ENCODE results near the gene CACNA1F. TPM values are rescaled to one million over a fixed set of nuclear protein-coding genes. Genes with fewer than 3 reads are reported as not detected.

The CACNA1F gene
- total RNA-seq, 2 donors from 2014 or later: 0.70 to 2.0 TPM

DNA sequence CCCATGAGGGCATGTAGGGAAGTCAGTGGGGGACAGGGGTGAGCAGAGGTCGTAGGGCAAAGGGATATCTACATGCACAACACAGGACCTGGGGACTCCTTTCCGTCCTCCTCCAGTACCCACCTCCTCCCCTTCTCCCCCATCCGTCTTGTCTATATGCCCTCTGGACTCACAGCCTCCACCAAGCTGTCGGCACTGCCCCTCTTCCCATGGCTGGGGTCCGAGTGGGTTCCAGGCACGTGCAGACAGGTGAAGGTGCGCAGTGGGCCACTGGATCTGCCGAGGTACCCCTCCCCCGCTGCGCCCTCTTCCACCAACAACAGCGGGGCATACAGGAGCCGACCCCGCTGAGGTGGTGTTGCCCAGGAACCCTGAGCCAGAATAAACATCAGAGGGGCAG lies 27.7 kb downstream of the CACNA1F start:
- no peak for ATAC-seq
- DNase-seq: no peak
- intact Hi-C loops (cut with DNase I, micrococcal nuclease): no loop called here

DNA sequence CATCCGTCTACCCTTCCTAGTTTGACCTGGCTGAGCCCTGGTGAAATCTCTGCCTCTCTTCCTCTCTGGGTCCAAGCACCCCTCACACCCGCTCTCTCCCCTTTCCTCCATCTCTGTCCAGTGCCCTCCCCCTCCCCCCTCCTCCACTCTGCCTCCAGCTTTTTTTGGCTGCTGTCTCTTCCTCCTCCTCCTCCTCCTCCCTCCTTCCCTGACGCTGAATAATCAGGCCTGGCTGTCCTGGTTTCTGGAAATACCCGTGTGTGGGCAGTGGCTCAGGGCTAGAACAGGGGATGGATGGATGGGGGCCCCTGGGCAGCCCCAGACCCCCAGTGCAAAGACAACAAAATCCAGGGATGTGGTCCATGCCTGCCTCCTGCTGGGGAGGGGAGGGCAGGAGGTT lies 28.4 kb downstream of the CACNA1F start:
- ATAC-seq (no peak), DNase-seq (no peak)
- intact Hi-C loops (cut with DNase I, micrococcal nuclease): no loop called here

DNA sequence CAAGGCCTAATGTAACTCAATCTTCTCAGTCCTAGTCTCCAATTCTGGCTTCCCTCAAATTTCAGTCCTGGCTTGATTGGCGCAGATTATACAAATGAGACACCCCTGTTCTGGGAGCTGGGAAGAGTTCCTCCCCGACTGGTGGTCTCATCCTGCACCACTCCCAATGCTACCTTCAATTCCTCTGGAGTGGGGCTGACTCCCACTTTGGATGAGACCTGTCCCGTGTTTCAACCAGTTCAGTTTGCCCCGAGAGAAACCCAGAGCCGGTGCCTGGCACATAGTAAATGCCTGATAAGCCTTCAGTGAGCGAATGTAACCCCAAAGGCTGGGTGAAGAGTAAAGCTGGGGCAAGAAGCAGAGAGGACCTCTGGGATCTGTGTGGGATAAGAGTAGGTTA lies 29.1 kb downstream of the CACNA1F start:
- no peak for DNase-seq
- no peak for ATAC-seq
- intact Hi-C loops (cut with DNase I, micrococcal nuclease): no loop called here

DNA sequence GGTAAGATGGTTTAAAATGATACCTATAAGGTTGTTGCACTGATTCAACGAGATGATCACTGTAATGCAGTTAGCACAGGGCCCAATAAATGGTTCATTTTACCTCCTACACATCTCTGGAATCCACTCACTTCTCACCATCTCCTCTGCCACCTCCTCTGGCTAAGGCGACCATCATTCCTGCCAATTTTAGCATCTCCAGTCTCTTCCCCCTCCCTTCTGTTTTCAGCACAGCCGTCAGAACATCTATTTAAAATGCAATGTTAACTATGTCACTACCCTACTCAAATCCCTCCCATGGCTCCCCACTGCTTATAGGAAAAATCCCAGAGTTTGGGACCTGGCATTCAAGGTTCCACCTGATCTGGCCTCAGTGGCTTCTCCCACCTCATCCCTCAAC lies 29.6 kb downstream of the CACNA1F start:
- no peak for ATAC-seq
- intact Hi-C loops (cut with DNase I, micrococcal nuclease): no loop called here
- DNase-seq: no peak

DNA sequence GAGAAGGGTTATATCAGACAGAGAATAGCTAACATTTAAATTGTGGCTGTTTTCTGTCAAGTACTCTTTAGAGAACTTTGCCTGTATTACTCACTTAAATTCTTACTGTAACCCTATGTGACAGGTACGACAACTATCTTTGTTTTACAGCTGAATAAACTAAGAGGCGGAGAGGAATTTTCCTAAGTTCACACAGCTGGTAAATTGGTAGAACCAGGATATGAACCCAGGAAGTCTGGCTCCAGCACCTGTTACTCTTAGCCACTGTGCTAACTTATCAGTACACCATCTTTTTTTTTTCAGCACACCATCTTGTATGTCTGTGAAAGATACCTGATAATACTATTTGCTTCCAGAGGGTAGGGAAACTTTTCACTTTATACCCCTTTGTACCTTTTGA lies 31.1 kb downstream of the CACNA1F start:
- intact Hi-C loops (cut with DNase I, micrococcal nuclease): no loop called here
- no peak for DNase-seq
- peak; percentile 39 for ATAC-seq

DNA sequence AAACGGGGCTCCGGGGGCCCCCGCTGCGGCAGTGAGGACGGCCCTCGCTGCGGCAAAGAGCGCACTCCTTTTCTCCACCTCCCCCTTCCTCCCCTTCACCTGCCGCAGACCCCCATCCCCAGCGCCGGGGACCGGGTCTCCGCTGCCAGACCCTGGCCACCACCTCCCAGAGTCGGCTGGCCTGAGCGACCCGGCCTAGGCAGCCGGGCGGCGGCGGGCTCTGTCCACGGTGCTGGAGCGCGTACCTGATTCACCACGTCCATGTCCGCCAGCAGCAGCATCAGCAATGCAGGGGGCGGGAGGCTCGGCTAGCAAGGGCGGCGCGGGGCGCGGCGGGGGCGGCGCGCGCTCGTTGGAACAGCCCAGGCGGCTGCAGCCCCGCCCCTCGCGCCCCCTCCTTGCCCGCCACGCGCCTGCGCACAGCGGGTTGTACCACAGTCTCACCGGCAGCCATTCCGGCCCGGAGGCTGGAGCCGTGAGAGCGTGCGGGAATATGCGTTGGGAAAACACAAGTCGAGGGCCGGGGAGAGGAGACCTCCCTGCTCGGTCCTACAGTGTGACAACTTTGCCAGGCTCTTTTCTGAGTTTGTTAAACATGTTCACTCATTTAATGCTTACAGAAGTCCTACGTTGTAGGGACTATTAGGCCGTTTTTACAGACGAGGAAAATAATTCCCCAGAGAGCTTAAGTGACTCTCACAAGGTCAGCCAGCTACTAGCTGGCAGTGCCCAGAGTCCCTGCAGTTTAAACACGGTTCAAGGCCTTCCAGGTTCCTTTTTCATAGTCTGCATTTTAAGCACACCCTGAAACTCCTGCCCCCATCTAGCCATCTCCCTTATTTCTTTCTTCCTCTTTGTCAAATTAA lies 33.0 kb downstream of the CACNA1F start, which contains the start of gene SYP:
SYP (minus strand) TSS at position 288 of the 866 bp plus-strand sequence; CDS start at position 281, 7 bp downstream.
- DNase-seq: peak; percentile 87 to 89
- intact Hi-C loops (cut with DNase I, micrococcal nuclease): no loop called here
- ATAC-seq: peak; percentile 93

DNA sequence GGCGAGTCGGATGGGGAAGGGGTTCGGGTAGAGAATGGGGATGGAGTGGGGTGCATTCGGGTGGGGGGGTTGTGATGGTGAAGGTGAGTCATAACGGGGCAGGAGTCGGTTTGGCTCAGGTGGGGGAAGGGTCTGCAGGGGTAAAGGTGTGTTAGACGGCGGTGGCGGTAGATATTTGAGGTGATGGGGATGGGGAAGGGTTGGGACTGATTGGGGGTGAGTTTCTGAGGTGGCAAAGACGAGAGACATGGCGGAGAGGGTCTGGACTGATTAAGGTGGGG lies 33.9 kb downstream of the CACNA1F start:
- intact Hi-C loops (cut with DNase I, micrococcal nuclease): no loop called here
- ATAC-seq: no peak

DNA sequence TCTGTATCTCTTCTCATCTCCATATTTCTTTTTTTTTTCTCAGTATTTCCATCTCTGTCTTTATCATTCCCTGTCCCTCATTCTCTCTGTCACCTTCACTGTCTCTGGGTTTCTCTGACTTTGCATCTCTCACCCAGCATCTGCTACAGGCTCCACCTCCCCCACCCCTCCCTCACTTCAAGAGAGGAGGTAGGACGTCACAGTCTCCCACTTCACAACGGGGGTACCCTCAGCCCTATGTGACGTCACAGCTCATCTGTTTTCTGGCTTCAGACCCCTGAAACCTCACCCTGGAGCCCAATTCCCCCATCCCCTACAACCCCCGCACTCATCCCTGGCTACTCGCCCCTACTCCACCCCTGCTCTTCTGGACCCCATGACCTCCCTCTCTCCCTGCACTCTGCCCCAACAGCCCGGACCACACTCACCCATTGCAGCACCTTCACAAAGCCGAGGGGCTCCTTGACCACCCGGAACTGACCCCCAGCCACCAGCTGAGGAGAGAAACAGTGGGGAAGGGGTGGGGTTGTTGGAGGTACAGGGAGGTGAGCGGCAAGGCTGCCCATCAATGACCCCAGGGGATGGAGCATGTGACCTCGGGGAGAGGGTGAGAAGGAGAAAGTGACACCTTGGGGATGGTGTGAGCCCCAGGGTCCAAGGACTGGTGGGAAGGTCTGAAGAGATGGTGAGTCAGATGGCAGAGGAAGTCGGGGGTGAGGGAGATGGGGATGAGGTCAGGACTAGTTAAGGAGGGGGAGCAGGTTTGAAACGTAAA lies 34.4 kb downstream of the CACNA1F start:
- intact Hi-C loops (cut with DNase I, micrococcal nuclease): no loop called here
- ATAC-seq (no peak), DNase-seq (no peak)

More for the DNA sequence above, 33.9 kb downstream of the CACNA1F start:
- DNase-seq: no peak

DNA sequence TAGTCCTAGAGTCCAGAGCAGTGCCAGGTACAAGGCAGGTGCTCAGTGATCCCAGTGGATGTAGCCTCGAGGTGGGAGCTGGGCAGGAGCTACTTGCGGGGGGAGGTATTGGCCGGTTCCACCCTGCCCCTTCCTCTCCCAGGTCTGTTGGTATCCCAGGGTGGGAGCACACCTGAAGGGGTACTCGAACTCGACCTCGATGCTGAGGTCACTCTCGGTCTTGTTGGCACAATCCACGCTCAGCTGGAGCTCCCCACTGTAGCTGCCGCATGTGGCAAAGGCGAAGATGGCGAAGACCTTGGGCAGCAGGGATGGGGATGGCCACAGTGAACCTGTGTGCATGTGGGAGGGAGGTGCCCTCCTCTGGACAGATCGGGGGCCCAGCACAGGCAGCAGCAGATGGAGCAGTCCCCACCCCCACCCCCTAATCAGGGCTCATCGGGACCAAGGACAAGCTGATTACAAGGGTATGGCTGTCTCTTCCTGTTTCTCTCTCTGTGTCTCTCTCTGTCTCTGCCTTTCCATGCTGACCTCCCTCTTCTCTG lies 35.5 kb downstream of the CACNA1F start:
- no peak for ATAC-seq
- intact Hi-C loops (cut with DNase I, micrococcal nuclease): no loop called here
- DNase-seq: no peak

DNA sequence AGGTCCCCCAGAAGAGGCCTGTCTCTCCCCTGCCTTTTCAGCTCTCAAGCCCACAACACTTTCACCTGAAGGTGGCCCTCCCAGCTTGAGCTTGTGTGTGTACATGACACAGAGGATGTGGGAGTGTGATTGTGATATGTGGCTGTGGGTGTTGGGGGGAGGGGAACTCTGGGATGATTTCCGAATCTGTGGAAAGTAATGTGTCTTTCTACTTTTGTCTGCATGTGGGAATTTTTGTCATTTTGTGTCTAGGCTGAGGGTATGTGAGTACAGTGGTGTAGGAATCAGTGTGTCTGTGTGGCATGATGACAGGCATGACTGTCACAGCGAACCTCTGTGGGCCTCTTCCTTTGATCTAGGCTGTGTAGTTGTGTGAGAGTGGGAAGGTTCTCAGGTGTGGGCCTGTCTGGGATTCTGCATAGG lies 39.6 kb downstream of the CACNA1F start:
- no peak for ATAC-seq
- DNase-seq: no peak
- intact Hi-C loops (cut with DNase I, micrococcal nuclease): no loop called here

DNA sequence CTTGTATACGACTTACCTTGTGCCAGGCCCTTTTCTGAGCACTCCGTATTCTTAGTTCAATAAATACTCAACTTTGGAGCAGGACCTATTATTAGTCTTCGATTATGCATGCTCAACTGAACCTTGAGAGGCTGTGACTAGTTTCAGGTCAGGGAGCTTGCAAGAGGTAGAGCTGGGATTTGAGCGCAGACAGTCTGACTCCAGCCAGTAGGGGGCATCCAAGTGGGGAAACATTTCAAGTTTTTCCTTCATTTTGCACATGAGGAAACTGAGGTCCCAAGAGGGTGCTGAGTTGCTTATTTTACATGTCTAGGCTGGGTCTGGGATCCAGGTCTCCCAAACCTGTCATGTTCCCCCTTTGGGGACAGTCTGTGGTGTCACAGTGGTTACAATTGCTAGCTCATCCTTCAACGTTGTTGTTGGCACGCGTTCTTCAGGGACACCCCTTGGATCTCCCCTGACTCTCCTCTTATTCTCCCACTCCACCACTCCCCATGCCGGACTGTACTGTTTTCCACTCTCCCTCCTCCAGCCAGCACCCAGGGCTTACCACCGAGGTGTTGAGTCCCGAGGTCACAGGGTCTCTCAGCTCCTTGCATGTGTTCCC lies 40.3 kb downstream of the CACNA1F start:
- DNase-seq: no peak
- intact Hi-C loops (cut with DNase I, micrococcal nuclease): no loop called here
- no peak for ATAC-seq

DNA sequence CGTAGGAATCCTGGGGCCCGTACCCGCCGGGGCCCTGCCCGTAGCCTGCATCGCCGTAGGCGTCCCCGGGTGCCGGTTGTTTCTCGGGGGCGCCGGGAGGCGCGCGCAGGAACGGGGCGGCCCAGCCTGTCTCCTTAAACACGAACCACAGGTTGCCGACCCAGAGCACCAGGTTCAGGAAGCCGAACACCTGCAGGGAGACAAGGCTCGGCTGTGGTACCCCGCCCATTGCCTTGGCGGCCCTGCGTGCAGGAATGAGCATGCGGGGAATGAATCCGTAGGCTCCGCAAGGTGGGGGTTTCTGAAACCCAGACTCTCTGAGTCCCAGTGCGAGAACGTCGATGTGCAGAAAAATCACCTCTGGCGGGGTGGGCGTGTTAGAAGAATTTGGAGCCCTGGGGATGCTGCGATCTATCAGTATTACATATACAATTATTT lies 41.5 kb downstream of the CACNA1F start:
- ATAC-seq (peak; percentile 19), DNase-seq (no peak)
- intact Hi-C loops (cut with DNase I, micrococcal nuclease): no loop called here

DNA sequence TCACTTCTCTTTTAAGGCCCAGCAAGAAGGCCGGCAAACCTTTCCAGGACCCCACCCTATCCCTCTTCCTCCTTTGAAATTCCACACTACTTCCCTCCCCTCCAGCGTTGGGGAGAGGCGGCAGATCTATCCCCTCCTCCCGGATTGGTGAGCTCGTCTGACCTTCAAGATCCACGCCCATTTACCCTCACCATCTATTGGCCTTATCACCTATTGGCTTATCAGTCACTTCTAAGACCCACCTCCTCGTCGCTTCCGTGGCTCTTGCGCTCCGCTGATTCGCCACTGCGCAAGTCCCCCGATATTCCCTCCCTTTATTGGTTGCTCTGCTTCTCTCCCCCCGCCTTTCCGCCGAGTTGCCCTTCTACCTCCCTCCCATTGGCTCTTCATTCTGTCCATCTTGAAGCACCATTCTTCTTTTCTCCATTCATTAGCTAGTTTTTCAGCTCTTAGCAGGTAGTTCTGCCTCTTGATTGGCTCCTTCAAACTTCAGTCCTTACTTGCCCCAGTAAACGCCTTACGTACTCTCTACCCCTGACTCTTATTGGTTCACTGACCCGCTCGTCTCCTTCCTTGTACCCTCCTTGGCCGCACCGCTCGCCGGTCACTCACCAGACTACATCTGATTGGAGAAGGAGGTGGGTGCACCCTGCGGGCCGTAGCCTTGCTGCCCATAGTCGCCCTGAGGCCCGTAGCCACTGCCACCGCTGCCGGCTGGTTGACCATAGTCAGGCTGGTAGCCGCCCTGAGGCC lies 42.1 kb downstream of the CACNA1F start:
- peak; percentile 80 for ATAC-seq
- intact Hi-C loops (cut with DNase I, micrococcal nuclease): no loop called here
- peak; percentile 86 to 95 for DNase-seq

DNA sequence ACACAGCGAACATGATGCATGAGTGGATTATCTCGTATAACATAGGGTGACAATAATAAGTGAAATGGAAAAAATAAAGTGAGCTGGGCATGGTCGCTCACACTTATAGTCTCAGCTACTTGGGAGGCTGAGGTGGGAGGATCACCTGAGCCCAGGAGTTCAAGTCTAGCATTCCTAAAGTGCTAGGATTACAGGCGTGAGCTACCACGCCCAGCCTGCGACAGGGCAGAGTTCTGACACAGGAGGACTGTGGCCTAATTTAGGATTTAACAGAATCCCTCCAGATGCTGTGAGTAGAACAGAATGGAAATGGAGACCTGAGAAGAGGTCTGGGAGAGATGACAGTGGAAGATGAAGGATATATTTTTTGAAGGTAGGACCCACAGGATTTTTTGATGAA lies 43.5 kb downstream of the CACNA1F start:
- ATAC-seq: no peak
- DNase-seq: no peak
- intact Hi-C loops (cut with DNase I, micrococcal nuclease): no loop called here

DNA sequence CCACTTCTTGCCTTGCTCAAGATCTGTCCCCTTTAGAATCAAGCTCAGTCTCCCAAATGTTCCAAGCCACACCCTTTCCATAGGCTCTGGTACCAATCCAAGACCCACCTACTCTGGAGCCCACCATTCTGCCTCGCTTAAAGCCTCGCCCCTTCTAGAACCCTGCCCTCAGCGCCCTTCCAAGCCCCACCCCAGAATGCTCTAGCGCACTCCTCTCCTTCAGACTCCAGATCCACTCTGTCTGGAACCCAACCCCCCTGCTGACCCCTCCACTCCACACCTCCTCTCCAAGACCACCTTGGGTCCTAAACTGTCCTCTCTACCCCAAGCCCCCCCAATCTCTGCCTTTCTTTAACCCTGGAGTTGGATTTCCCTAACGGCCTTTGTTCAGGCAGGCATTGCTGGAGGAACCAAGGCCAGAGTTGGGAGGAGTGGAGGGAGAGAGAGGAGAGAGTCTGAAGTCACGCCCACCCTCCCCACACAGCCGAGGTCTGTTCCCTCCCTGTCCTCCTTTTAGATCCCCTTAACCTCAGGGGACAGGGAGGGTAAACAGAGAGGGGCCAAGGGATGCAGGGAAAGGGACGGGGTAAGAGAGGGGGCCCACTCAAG lies 44.6 kb downstream of the CACNA1F start:
- ATAC-seq (no peak), DNase-seq (no peak)
- intact Hi-C loops (cut with DNase I, micrococcal nuclease): no loop called here

DNA sequence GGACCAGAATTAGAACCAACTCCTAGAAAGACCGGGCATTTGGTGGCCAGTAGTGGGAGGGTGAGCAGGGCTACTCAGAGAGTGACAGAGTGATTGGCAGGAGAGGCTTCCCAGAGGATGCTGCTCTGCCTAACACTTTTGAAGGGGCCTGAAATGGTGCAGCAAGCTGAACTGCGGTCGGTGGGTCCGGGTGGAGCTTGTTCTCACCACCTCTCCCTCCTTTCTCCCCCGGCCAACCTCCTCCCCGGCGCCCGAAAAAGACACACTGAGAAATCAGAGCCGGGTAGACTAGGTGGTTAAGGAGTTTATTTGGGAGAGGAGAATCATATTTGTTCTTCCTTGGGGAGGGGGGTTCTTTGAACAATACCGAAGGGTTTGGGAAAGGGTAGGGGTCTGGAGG lies 45.6 kb downstream of the CACNA1F start:
- intact Hi-C loops (cut with DNase I, micrococcal nuclease): no loop called here
- DNase-seq: no peak
- ATAC-seq: no peak

DNA sequence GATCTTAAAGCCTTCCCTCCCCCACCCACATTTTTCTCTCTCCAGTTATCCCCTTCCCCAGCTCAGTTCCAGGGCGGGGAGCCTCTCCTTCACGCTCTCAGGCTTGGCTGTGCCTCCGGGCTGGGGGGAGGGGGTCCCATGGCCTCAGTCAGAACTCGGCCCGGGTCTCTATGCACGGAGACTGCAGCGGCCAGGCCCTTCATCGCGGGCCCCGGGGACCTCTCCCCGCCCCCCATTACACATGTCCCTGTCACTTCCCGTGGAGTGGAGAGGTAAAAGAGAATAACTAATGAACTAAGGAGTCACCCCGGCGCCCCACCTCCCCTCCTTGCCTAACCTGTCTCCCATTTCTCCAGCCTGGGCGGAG lies 46.1 kb downstream of the CACNA1F start:
- no peak for DNase-seq
- intact Hi-C loops (cut with DNase I, micrococcal nuclease): no loop called here

DNA sequence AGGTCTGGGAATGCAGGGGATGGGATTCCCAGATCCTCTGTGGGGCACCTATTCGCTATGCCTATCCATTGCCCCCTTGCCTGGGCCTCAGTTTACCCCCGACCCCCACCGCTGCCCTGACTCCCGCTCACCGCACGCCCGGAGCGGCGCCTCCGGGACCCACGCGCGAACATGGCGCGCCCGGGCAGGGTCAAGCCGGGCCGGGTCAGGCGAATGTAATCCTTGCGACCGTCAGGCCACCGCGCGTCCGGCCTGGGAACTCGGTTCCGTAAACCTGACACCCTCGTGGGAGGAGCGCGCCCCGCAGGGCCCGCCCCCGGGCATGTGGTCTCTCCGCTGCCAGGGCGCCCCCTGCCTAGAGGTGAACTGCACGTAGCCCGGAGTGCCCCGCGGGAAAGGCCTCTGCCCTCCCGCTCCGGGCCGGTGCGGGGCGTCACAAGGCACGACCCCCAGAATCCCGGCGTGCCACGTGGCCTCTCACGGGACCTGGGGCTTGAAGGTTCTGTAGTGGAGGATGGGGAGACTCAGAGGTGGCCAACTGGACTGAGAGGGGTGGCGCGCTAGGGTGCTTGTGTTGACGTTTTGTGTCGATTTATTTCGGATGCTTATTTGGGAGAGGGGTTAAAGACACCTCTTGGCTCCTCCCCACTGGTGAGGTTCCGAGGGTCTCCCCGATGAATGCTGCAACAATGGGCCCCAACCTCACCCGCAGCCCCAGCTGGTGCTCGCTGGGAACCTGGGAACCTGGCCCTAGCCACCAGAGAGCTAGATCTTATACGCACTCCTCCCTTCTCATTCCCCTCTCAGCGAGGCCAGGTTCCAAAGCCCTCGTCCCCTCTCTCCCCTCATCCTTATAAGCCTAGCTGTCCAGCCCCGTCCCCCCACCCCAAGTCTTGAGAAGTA lies 46.8 kb downstream of the CACNA1F start, which contains the start of gene PRICKLE3:
PRICKLE3 (minus strand) TSS at position 249 of the 903 bp plus-strand sequence; CDS start at position 173, 76 bp downstream.
- ATAC-seq (peak; percentile 39), DNase-seq (peak; percentile 87 to 91)
- intact Hi-C loops (cut with DNase I, micrococcal nuclease): no loop called here

More for the DNA sequence above, 46.1 kb downstream of the CACNA1F start:
- ATAC-seq: no peak
